Nephron progenitor cell (in vitro differentiated cells): ENCODE data around the gene RADIL.

Experiments used
- DNase-seq: peaks from one replicate; pipeline ENCODE4 v3.0.0; 2021
- H3K27ac Mint-ChIP-seq: 2 replicates; pipeline ENCODE4 v1.8.0; 2021; ENCODE audit warnings: mild to moderate bottlenecking, moderate library complexity, mixed read lengths
- H3K27me3 Mint-ChIP-seq: 2 replicates; pipeline ENCODE4 v1.8.0; 2021; ENCODE audit warnings: mild to moderate bottlenecking, low read depth, mixed read lengths; ENCODE audit not compliant: poor library complexity
- H3K36me3 Mint-ChIP-seq: 2 replicates; pipeline ENCODE4 v1.8.0; 2021; ENCODE audit warnings: low read depth, mixed read lengths
- H3K4me1 Mint-ChIP-seq: 2 replicates; pipeline ENCODE4 v1.8.0; 2021; ENCODE audit warnings: mixed read lengths
- H3K4me3 Mint-ChIP-seq: 2 replicates; pipeline ENCODE4 v1.8.0; 2021; ENCODE audit warnings: mild to moderate bottlenecking, moderate library complexity, mixed read lengths
- H3K9me3 Mint-ChIP-seq: 2 replicates; pipeline ENCODE4 v1.8.0; 2021; ENCODE audit warnings: mild to moderate bottlenecking, moderate library complexity, mixed read lengths
- CTCF ChIP-seq: fragments of 200-600 bp; sonication (generic); IDR thresholded peaks from 2 replicates; pipeline ENCODE4 v1.5.0; 2021; ENCODE audit warnings: antibody characterized with exemption

RADIL gene

GRCh38 chr7:4851459-4852422 lies 31.8 kb downstream of the RADIL start:
- no peak for TF ChIP-seq CTCF
- DNase-seq, result no peak
- H3K27me3 Mint-ChIP-seq, result peaks cover 11% of the 10 kb centered on the region
- peaks cover 3% of the 10 kb centered on the region for H3K4me1 Mint-ChIP-seq
- no peak overlapping the region for H3K27ac Mint-ChIP-seq
- H3K36me3 Mint-ChIP-seq, result peaks cover 6% of the 10 kb centered on the region
- H3K9me3 Mint-ChIP-seq, result peaks cover 28% of the 10 kb centered on the region
- no peak overlapping the region for H3K4me3 Mint-ChIP-seq

- peaks cover 5% of the 10 kb centered on the region for H3K4me1 Mint-ChIP-seq
- H3K4me3 Mint-ChIP-seq, result no peak overlapping the region
- peaks cover 6% of the 10 kb centered on the region for H3K36me3 Mint-ChIP-seq
- H3K9me3 Mint-ChIP-seq, result peaks cover 28% of the 10 kb centered on the region
- peaks cover 11% of the 10 kb centered on the region for H3K27me3 Mint-ChIP-seq
- no peak for TF ChIP-seq CTCF
- no peak for DNase-seq
- no peak overlapping the region for H3K27ac Mint-ChIP-seq
Measured at GRCh38 chr7:4850262-4850795, 33.2 kb downstream of the RADIL start.

GRCh38 chr7:4849390-4849789 lies 34.1 kb downstream of the RADIL start:
- DNase-seq, result no peak

GRCh38 chr7:4845740-4846142 lies 37.8 kb downstream of the RADIL start:
- Mint-ChIP-seq H3K36me3 (no peaks in the 10 kb centered on the region), H3K9me3 (peaks cover 5% of the 10 kb centered on the region), H3K27ac (no peak overlapping the region), H3K27me3 (peaks cover 14% of the 10 kb centered on the region), H3K4me1 (peaks cover 23% of the 10 kb centered on the region), H3K4me3 (no peak overlapping the region)
- peak; percentile 42 for DNase-seq
- TF ChIP-seq CTCF, result peak; percentile 18

More at GRCh38 chr7:4849390-4849789, 34.1 kb downstream of the RADIL start:
- Mint-ChIP-seq H3K27ac (no peak overlapping the region), H3K4me3 (no peak overlapping the region), H3K4me1 (peaks cover 8% of the 10 kb centered on the region), H3K36me3 (peaks cover 6% of the 10 kb centered on the region), H3K9me3 (peaks cover 28% of the 10 kb centered on the region), H3K27me3 (peaks cover 14% of the 10 kb centered on the region)
- no peak for TF ChIP-seq CTCF

- no peak overlapping the region for H3K4me3 Mint-ChIP-seq
- H3K36me3 Mint-ChIP-seq, result no peaks in the 10 kb centered on the region
- H3K27ac Mint-ChIP-seq, result peak overlapping the region; percentile 91
- no peak for DNase-seq
- no peak for TF ChIP-seq CTCF
- H3K27me3 Mint-ChIP-seq, result peaks cover 6% of the 10 kb centered on the region
- peaks cover 32% of the 10 kb centered on the region for H3K4me1 Mint-ChIP-seq
- H3K9me3 Mint-ChIP-seq, result no peaks in the 10 kb centered on the region
Measured at GRCh38 chr7:4842319-4843064, 41.0 kb downstream of the RADIL start.
